K562 (cell line): ENCODE results near the gene EXOC2. TPM values are rescaled to one million over a fixed set of nuclear protein-coding genes. Genes with fewer than 3 reads are reported as not detected.

Source experiments
- ATAC-seq: fragments of 200-7000 bp; cut with Tn5 transposase; 3 replicates; pipeline ENCODE4 v1.9.1; 2020; ENCODE audit warnings: moderate library complexity
- BruUV-seq: library from RNA; stranded (reverse); fragments of 400-500 nt; replicated peaks from 2 replicates; lab custom pipeline; 2021; lab: Mats Ljungman, UMichigan
- CTCF ChIA-PET: fragments of 300-600 bp; formaldehyde crosslinking; extraction: SDS; loops from one replicate; lab custom pipeline; 2021; ENCODE audit warnings: low intra/inter-chr PET ratio; lab: Yijun Ruan, JAX
- POLR2A ChIA-PET: fragments of 300-600, 350-650 bp; sonication (Branson Sonifier 250); formaldehyde crosslinking; extraction: SDS; loops from one replicate; lab custom pipeline; 2021; ENCODE audit warnings: antibody characterized with exemption, inconsistent platforms; lab: Yijun Ruan, JAX
- DNase-seq, 4 experiments: peaks; one replicate each; pipeline versions ENCODE4 v3.0.0 to v3.0.0-alpha.2; 2011 to 2018; ENCODE audit warnings: low spot score in 3 of 4, mixed read lengths in 3 of 4; ENCODE audit errors: extremely low read depth in 1 of 4
- FAIRE-seq: peaks from 2 replicates; lab custom pipeline; 2011; peaks lifted over from hg19 to GRCh38; lab: Jason Lieb, UNC
- H2AFZ ChIP-seq: 2 replicates; pipeline ENCODE4 v1.6.0; 2011; ENCODE audit warnings: low read depth, low read length, control low read depth, inconsistent platforms
- H3K27ac ChIP-seq: fragments of 200-600 bp; 3 replicates; pipeline ENCODE4 v1.8.0; 2011; ENCODE audit warnings: low read depth, mild to moderate bottlenecking, control low read depth, inconsistent platforms, low read length, moderate library complexity, mixed read lengths; ENCODE audit errors: extremely low read depth
- H3K27me3 ChIP-seq, 2 experiments: fragments of 300-600 bp in 1 of 2; 2 replicates in 1 of 2; 3 replicates in 1 of 2; pipeline versions ENCODE4 v1.6.0 to v1.8.0; 2011; ENCODE audit warnings: inconsistent platforms in 2 of 2, low read length in 2 of 2, mild to moderate bottlenecking in 1 of 2, mixed read lengths in 1 of 2, moderate library complexity in 1 of 2; ENCODE audit not compliant: control insufficient read depth in 2 of 2, insufficient read depth in 2 of 2
- H3K36me3 ChIP-seq: fragments of 300-600 bp; 3 replicates; pipeline ENCODE4 v1.8.0; 2011; ENCODE audit warnings: mild to moderate bottlenecking, low read length, inconsistent platforms; ENCODE audit not compliant: control insufficient read depth, insufficient read depth
- H3K4me1 ChIP-seq, 2 experiments: fragments of 200-600 bp in 1 of 2; replicated peaks in 1 of 2; 2 replicates in 1 of 2; 3 replicates in 1 of 2; pipeline versions ENCODE4 v1.5.1 to v1.8.0; 2011; ENCODE audit warnings: inconsistent platforms in 2 of 2, low read length in 2 of 2, mild to moderate bottlenecking in 1 of 2, mixed read lengths in 1 of 2, moderate library complexity in 1 of 2; ENCODE audit not compliant: control insufficient read depth in 2 of 2, insufficient read depth in 2 of 2
- H3K4me2 ChIP-seq: 2 replicates; pipeline ENCODE4 v1.6.1; 2011; ENCODE audit warnings: low read length, control low read depth, inconsistent platforms, mixed read lengths; ENCODE audit not compliant: insufficient read depth
- H3K4me3 ChIP-seq: fragments of 200-600 bp; sonication (generic), shearing (Covaris generic); 2 replicates; pipeline ENCODE4 v1.5.1; 2016; ENCODE audit warnings: control low read depth, inconsistent platforms
- H3K79me2 ChIP-seq: fragments of 200-600 bp; 3 replicates; pipeline ENCODE4 v1.8.0; 2011; ENCODE audit warnings: low read length, inconsistent platforms; ENCODE audit not compliant: control insufficient read depth, insufficient read depth
- H3K9ac ChIP-seq, 2 experiments: 2 replicates each; pipeline versions ENCODE4 v1.6.0 to v1.6.1; 2011; ENCODE audit warnings: low read depth in 2 of 2, low read length in 2 of 2, control low read depth in 1 of 2, inconsistent platforms in 1 of 2, mild to moderate bottlenecking in 1 of 2, mixed read lengths in 1 of 2; ENCODE audit not compliant: insufficient read depth in 1 of 2
- H3K9me1 ChIP-seq: one replicate; pipeline ENCODE4 v1.6.0; 2011; ENCODE audit warnings: inconsistent platforms, mild to moderate bottlenecking, low read length, moderate library complexity; ENCODE audit not compliant: control insufficient read depth, insufficient read depth
- H3K9me3 ChIP-seq: replicated peaks from 2 replicates; pipeline ENCODE4 v1.5.1; 2011; ENCODE audit warnings: low read depth, low read length, inconsistent platforms; ENCODE audit not compliant: control insufficient read depth, insufficient read depth
- H4K20me1 ChIP-seq: replicated peaks from 2 replicates; pipeline ENCODE4 v1.6.1; 2011; ENCODE audit warnings: low read length, inconsistent platforms, mixed read lengths; ENCODE audit not compliant: control insufficient read depth, insufficient read depth
- ERF ChIP-seq: fragments of 450-650 bp; formaldehyde crosslinking; IDR thresholded peaks from 2 replicates; pipeline ENCODE4 v1.4.0; 2020; ENCODE audit warnings: mild to moderate bottlenecking, mixed read lengths
- GMEB1 ChIP-seq: fragments of 250-450 bp; sonication (Bioruptor Pico); IDR thresholded peaks from 2 replicates; pipeline ENCODE4 v1.4.0; 2020; ENCODE audit warnings: mild to moderate bottlenecking
- JUND ChIP-seq, 2 experiments: IDR thresholded peaks; 2 replicates in 1 of 2; 3 replicates in 1 of 2; pipeline ENCODE4 v1.6.1; 2011; ENCODE audit warnings: borderline replicate concordance in 2 of 2, low read depth in 2 of 2, low read length in 2 of 2, improper control_type of control experiment in 1 of 2, missing biosample characterization in 1 of 2, missing genetic modification characterization in 1 of 2, missing genetic modification reagents in 1 of 2
- NKRF ChIP-seq: fragments of 450-650 bp; IDR thresholded peaks from 2 replicates; pipeline ENCODE4 v1.6.1; 2016; ENCODE audit warnings: borderline replicate concordance
- PRMT5 ChIP-seq: sonication (generic); formaldehyde crosslinking; IDR thresholded peaks from 2 replicates; pipeline ENCODE4 v1.5.0; 2020; ENCODE audit warnings: missing genetic modification reagents
- TBP ChIP-seq: optimal IDR thresholded peaks from 2 replicates; pipeline ENCODE3; 2011; ENCODE audit warnings: low read depth, low read length, improper control_type of control experiment
- ZNF407 ChIP-seq: fragments of 450-650 bp; IDR thresholded peaks from 2 replicates; pipeline ENCODE4 v1.6.1; 2016; ENCODE audit warnings: low read depth
- WGBS: fragments of 100-300 bp; shearing (Covaris generic); methylation state at CpG from one replicate; pipeline ENCODE4 v1.1.6; 2016; ENCODE audit warnings: low coverage, mixed read lengths; ENCODE audit not compliant: insufficient coverage; ENCODE audit errors: missing lambda C conversion rate; 5-methylcytosine and 5-hydroxymethylcytosine counted together
- in situ Hi-C: fragments of 300-500 bp; cut with MboI; formaldehyde crosslinking; loops from 4 replicates; pipeline ENCODE4 v1.15.0; 2018; ENCODE audit warnings: inconsistent platforms, mixed read lengths
- intact Hi-C: fragments of 100-400 bp; cut with micrococcal nuclease; formaldehyde crosslinking; loops from 2 replicates; pipeline ENCODE4 v1.14.2; 2022
- polyA plus RNA-seq, 8 experiments: library from polyadenylated mRNA; depleted of rRNA in 4 of 8; stranded (reverse) in 5 of 8; unstranded in 3 of 8; fragments of >200 nt; fragmentation: Nextera tagmentation in 2 of 8; fragmentation: Illumina TruSeq in 1 of 8; extraction: Ambion mirVana in 2 of 8; extraction: Trizol in 1 of 8; gene quantifications; 2 replicates each; pipeline versions ENCODE4 v1.2.1 to v1.2.3, GENCODE V29; 2011 to 2014; ENCODE audit warnings: inconsistent platforms in 1 of 8, missing spikeins in 1 of 8
- total RNA-seq, 7 experiments: library from RNA; depleted of rRNA in 6 of 7; stranded (reverse); fragments of >200 nt in 6 of 7; fragmentation: Illumina TruSeq in 2 of 7; extraction: Trizol in 2 of 7; gene quantifications; 2 replicates each; pipeline versions ENCODE4 v1.2.1 to v1.2.3, GENCODE V29; 2011 to 2021; ENCODE audit warnings: low replicate concordance in 1 of 7

Gene EXOC2
- total and polyA plus RNA-seq, 9 of the 15 experiments (the other 6 are each of a cell fraction or from before 2014, with no cell fraction given): 12.2 to 30.2 (median 24.2) TPM

DNA sequence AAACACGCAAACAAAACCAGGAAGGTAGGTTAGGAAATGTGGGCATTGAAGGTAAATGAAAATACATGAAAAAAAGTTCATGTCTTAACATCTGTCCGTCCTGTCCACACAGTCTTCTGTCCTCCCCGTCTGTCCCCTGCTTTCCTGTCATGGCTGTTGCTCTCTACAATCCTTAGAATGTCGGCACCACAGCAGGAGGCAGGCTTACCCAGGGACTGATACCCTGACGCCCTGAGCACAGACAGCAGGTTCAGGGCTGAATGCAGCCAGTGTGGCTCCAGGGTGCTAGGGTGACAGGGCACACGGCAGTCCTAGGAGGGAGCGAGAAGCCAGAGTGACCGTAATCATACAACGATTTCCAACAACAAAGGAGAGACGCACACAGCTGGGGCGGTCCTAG lies 177.7 kb downstream of the EXOC2 start (continued):
- TF ChIP-seq GMEB1 (CRISPR knock-in tag): no peak
- no peak for TF ChIP-seq TBP
- no peak for TF ChIP-seq NKRF

DNA sequence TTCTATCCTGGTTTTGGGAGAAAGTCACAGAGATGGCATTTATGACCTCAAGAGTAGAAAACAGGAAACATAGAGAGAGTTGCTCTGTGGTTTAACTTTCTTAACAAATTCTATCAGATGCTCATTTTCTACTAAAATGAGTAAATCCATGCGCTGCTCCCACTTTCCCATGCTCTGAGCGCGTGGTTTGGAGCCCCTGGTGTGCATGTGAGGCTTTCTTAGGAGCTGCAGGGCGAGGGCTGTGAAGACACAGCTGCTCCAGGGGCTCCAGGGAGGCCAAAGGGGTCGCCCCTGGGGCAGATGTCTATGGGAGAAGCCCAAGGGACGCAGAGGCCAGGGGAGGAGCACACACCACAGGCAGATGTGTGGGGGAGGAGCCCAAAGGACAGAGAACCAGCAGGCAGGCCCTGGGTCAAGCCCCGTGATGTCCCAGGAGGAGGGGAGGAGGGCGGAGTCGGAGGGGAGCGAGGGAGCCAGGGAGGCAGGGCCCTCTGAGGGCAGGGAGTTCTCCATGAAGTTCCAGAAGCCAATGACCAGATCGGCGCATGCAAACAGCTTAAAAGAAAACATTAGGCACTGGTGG lies 178.5 kb downstream of the EXOC2 start:
- no TSS peak for BruUV-seq
- TF ChIP-seq ERF (CRISPR knock-in tag): no peak
- TF ChIP-seq PRMT5 (CRISPR knock-in tag): no peak
- no peak for TF ChIP-seq ZNF407
- no peak for TF ChIP-seq JUND (IDR thresholded peaks at IDR 0.05; ENCODE audit: borderline replicate concordance, low read depth, low read length)
- TF ChIP-seq JUND (tag; IDR thresholded peaks at IDR 0.05; ENCODE audit: borderline replicate concordance, low read depth, low read length): no peak
- TF ChIP-seq, all 486 proteins: peak for 0
- Histone ChIP-seq H3K79me2 (no peaks in the 10 kb centered on the region), H3K27me3 (no peaks in the 10 kb centered on the region), H3K9ac (no peak overlapping the region), H3K36me3 (no peaks in the 10 kb centered on the region), H3K27ac (no peak overlapping the region), H3K4me1 (peaks cover 0 to 3% of the 10 kb centered on the region in 2 experiments; a peak in 1 of 5 replicates), H3K4me3 (no peak overlapping the region), H3K9me3 (no peaks in the 10 kb centered on the region), H2AFZ (no peak overlapping the region), H3K4me2 (no peak overlapping the region), H3K9me1 (no peaks in the 10 kb centered on the region), H4K20me1 (no peaks in the 10 kb centered on the region)
- ChIA-PET CTCF (no interaction called here), POLR2A (no interaction called here)
- 58% methylated on average over 12 of the region's 12 CpGs for WGBS
- FAIRE-seq: no peak
- ATAC-seq: peak; percentile 47; the same call in 2 of the 3 replicates
- peak in 1 of 4 experiments; percentile 7 for DNase-seq
- in situ Hi-C loops (no loop called here), intact Hi-C loops (no loop called here)
